GF-D8 (cell line): Measurements from ENCODE around the gene POLH.

ENCODE experiments used
- DNase-seq: peaks from one replicate; lab custom pipeline; 2025; lab: John Stamatoyannopoulos, UW

The POLH gene

GRCh38 chr6:43606019-43606418 lies 30.0 kb downstream of the POLH start:
- no peak for DNase-seq

- DNase-seq, result peak; percentile 8
Observed at GRCh38 chr6:43608310-43608763, 32.4 kb downstream of the POLH start.

DNA sequence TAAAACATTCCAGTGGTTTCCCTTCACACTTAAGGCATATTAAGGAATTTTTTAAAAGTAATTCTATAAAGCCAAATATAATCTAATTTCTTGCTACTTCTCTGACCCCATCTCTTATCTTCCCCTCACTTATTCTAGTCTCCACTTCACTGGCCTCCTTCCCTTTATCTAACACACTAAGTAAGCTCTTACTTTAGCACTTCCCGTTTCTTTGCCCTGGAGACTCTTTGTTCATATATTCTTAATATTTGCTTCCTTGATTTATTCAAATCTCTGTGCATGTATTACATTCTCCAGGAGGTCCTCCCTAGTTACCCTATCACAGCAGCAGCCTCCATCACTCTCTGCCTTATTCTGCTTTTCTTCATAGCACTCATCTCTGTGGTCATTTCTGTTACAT lies 32.8 kb downstream of the POLH start:
- DNase-seq, result no peak

GRCh38 chr6:43609402-43609801 lies 33.4 kb downstream of the POLH start:
- no peak for DNase-seq

DNA sequence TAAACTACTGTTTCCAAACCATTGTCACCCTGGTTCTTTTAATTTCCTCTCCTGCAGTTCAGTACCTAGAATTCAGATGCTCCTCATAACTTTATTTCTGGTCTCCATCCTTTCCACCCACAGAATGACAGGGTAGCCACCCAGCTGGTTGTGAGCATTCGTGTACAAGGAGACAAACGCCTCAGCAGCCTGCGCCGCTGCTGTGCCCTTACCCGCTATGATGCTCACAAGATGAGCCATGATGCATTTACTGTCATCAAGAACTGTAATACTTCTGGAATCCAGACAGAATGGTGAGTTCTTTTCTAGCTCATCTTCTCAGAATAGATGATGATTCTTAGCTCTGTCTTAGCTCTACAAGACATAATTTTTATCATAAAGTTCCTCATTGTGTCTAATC lies 34.4 kb downstream of the POLH start:
- no peak for DNase-seq

GRCh38 chr6:43613721-43614395 lies 37.9 kb downstream of the POLH start:
- no peak for DNase-seq

DNA sequence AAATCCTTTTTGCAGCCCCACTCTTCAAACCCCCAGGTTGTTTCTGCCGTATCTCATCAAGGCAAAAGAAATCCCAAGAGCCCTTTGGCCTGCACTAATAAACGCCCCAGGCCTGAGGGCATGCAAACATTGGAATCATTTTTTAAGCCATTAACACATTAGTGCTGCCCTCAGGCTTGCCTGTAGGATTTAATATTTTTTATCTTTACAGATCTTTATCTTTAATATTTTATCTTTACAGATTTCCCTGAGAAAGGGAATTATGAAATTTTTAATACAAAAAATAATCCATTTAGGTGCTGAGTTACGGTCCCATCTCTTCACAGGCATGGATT lies 38.4 kb downstream of the POLH start:
- DNase-seq, result no peak

DNA sequence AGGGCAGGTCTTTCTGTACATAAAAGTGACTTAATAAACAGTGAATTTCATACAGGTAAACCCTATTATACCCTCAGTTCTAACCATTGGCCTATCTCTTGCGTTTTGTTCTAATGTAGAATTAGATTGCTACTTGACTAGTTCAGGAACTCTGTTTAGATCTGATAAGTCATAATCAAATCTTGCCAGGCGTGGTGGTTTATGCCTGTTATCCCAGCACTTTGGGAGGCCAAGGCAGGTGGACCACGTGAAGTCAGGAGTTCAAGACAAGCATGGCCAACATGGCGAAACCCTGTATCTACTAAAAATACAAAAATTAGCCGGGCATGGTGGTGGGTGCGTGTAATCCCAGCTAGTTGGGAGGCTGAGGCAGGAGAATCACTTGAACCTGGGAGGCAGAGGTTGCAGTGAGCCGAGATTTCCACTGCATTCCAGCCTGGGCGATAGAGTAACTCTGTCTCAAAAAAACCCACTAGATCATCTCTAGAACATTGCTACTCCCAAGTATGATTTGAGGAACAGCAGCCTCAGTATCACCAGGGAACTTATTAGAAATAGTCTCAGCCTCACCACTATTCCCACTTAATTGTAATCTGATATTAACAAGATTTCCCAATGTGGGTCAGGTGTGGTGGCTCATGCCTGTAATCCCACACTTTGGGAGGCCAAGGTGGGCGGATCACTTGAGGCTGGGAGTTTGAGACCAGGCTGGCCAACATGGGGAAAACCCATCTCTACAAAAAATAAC lies 40.9 kb downstream of the POLH start:
- no peak for DNase-seq

- DNase-seq, result no peak
Observed at GRCh38 chr6:43621078-43621835, 45.3 kb downstream of the POLH start.

DNA sequence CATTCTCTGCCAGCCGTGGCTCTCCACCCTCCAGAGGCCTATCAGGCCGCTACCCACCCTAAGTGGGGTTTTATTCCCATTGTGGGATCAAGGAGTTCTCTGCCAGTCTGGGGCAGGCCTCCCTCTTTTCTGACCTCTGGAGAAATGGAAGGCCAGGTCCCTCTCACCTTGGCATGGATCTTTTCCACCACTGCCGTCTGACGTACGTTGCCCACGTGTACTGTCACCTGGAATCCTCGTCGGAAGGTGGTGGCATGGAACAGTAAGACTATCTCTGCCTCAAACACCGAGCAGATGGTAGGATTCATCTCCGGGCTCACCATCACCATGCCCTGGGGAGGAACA lies 45.8 kb downstream of the POLH start:
- DNase-seq, result no peak

DNA sequence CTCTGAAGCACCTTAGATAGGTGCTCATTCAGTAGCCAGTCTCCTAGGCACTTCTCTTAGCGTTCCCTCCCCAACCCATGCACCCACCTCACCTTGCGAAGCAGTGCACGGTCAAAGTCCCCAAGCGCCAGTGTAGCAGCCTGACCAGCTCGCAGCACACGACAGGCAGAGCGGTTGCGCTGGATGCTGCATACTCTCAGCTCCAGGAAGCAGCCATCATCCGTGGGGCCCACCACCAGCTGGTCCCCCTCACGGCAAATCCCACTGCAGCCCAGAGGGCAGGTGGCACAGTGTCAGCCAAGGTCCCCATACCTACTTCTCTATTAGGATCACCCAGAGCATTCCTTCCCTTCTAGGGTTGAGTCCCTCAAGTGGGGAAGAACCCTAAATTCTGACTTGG lies 46.6 kb downstream of the POLH start:
- no peak for DNase-seq

GRCh38 chr6:43623880-43624785 lies 48.1 kb downstream of the POLH start:
- no peak for DNase-seq

GRCh38 chr6:43624786-43625288 lies 48.9 kb downstream of the POLH start:
- no peak for DNase-seq

GRCh38 chr6:43625393-43625992 lies 49.5 kb downstream of the POLH start:
- DNase-seq, result no peak

GRCh38 chr6:43627008-43627825 lies 51.2 kb downstream of the POLH start:
- DNase-seq, result no peak

DNA sequence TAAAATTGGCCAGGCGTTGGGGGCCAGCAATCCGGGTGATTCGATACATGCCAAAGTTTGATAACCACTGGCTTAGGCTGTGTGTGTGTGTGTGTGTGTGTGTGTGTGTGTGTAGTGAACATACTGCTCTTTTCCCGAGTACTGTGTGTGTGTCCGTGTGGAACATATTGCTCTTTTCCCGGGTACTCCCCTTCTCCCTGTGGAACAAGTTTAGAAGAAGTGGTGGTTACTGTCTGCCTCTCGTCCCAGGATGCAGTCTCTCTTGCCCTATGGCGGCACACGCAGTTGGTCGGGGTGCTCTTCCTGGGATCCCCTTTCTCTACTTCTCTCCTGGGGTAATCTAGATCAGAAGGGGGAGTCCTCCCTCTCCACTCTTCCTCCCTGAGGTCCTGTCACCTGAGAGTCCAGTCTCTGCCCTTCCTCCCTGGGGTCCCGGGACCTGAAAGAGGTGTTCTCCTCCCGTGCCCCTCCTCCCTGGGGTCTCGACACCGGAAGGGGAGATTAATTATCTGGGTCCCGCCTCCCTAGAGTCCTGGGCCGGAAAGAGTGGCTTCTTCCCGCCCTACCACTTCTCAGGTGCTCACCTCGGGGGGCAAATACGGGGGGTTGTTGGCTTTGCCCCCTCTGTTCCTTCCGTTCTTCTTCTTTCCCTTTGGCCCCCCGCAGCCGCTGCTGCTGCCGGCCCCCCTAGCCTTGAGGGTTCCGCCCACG lies 52.6 kb downstream of the POLH start:
- DNase-seq, result no peak

- DNase-seq, result peak; percentile 96
Observed at GRCh38 chr6:43629104-43629504, 53.1 kb downstream of the POLH start, which contains the start of gene GTPBP2. TSS of gene GTPBP2 (minus strand) at chr6:43629264. CDS start at chr6:43629162, 102 bp downstream.

- DNase-seq, result peak; percentile 95
Observed at GRCh38 chr6:43629505-43630300, 53.7 kb downstream of the POLH start.
